GM12801 (cell line): ENCODE measurements around the gene PIGA.

Experiments used
- TF ChIP-seq, protein P1 (sequence below): IDR thresholded peaks from one replicate; pipeline ENCODE4 v1.5.1; 2011; ENCODE audit warnings: control low read depth; ENCODE audit not compliant: insufficient read length; ENCODE audit errors: extremely low read depth

Gene PIGA, protein sequence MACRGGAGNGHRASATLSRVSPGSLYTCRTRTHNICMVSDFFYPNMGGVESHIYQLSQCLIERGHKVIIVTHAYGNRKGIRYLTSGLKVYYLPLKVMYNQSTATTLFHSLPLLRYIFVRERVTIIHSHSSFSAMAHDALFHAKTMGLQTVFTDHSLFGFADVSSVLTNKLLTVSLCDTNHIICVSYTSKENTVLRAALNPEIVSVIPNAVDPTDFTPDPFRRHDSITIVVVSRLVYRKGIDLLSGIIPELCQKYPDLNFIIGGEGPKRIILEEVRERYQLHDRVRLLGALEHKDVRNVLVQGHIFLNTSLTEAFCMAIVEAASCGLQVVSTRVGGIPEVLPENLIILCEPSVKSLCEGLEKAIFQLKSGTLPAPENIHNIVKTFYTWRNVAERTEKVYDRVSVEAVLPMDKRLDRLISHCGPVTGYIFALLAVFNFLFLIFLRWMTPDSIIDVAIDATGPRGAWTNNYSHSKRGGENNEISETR

DNA sequence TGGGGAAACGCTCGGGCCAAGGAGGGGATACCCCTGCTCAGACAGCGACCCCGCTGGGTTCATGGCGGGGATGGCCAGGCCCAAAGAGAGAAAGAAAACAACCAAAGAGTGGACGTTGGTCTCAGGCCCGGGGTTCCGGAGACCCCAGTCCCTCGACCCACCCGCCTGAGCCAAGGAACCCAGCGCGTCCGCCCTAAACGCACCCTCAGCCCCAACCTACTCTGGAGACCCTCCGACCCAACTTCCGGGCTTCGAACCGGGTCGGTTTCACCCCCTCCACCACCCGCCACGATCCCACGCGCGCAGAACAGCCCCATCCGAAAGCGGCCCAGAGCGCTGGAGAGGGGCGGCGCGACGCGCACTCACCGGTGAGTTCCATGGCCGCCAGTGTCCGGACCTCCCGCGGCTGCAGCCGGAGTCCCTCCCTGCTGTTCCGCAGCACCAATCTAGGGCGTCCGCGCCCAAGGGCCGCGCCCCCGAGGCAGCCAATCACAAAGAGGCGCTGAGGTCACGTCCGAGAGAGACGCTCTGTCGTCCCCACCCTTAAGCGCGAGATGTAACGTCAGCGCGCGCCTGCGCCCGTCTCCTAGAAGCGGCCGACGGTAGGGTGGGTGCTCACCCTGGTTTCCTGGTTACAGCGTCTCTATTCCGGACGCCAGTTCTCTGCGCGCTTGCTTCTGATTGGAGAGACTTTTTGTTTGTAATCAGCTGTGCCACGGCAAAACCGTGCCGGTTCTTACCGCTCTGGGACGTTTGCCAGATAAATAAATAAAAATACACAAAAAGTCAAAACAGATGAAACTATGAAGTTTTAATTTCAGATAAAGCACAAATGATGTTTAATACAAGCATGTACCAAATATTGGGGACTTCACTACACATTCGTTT lies at the start of gene PIGA:
TSS of gene PIGA (minus strand) at position 389 of the 888 bp plus-strand sequence. CDS start 3,593 bp downstream, outside the sequence.
- TF ChIP-seq, protein P1, sequence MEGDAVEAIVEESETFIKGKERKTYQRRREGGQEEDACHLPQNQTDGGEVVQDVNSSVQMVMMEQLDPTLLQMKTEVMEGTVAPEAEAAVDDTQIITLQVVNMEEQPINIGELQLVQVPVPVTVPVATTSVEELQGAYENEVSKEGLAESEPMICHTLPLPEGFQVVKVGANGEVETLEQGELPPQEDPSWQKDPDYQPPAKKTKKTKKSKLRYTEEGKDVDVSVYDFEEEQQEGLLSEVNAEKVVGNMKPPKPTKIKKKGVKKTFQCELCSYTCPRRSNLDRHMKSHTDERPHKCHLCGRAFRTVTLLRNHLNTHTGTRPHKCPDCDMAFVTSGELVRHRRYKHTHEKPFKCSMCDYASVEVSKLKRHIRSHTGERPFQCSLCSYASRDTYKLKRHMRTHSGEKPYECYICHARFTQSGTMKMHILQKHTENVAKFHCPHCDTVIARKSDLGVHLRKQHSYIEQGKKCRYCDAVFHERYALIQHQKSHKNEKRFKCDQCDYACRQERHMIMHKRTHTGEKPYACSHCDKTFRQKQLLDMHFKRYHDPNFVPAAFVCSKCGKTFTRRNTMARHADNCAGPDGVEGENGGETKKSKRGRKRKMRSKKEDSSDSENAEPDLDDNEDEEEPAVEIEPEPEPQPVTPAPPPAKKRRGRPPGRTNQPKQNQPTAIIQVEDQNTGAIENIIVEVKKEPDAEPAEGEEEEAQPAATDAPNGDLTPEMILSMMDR, result no peak

DNA sequence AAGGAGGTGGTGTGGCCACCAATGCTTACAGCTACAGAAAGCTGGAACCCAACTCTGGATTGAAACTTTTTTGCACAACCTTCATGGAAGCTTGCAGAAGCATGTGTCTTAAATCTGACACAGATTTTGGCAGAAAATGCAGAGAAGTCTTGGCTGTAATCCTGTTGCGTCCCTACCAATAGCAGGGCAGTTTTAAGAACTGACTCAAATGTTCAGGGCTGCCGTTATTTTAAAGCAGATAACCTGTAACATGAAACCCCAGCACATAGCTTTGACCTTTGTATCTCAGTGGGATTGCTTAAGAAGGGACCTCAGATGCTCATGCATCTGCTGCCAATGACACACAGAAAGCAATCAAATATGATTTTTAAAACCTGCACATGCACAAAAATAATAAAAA lies 49.0 kb upstream of the PIGA start, which contains the start of gene VEGFD:
TSS of gene VEGFD (minus strand) at position 110 of the 400 bp plus-strand sequence. CDS start 467 bp downstream, outside the sequence.
- TF ChIP-seq, protein P1, result no peak

DNA sequence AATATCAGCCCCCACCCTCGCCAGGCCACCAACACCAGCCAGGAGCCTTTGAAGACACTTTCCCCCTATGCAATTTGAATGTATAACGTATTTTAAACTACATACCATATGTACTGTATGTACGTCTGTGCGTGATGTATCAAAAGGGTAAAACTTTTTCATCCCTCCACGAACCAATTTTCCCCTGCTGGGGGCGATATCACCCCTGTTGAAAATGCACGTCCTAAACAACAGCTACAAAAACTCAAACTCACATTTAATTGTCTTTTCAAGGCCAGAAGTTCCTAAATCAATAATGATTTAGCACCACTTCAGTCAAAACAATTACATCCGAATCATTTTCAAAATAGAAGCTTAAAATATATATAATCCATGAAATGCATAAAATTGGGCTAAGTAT lies 47.5 kb upstream of the PIGA start:
- TF ChIP-seq, protein P1, result no peak

DNA sequence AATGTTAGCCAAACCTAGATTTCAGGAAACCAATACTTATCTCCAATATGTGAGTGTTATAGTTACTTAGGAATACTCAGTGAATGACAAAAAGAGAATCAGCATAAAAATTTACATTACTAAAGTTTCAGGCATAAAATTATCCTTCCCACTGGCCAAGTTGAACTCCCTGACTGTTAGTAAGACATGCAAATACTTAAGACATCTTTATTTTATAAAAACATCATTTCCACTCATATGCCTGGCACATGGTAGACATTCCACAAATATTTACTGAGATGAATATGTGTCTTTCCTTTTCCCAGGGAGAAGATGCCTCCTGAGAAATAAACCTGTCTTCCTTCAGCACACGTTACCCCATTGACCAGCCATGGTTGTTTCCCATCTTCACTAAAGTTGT lies 41.6 kb upstream of the PIGA start:
- TF ChIP-seq, protein P1, result no peak

DNA sequence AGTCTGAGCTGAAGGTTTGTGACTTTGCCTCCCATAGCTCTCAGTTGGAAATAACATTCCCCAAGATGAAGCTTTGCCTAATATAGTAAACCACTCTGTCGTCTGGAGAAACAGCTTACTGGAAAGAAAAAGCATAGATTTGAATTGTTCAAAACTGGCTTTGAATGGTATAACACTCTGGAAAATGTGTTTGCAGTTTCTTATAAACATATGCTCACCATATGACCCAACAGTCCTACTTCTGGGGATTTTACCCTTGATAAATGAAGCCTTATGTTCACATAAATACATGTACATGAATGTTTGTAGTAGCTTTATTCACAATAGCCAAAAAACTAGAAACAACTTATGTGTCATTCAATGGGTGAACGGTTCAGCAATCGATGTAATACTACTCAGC lies 38.7 kb upstream of the PIGA start:
- TF ChIP-seq, protein P1, result no peak

DNA sequence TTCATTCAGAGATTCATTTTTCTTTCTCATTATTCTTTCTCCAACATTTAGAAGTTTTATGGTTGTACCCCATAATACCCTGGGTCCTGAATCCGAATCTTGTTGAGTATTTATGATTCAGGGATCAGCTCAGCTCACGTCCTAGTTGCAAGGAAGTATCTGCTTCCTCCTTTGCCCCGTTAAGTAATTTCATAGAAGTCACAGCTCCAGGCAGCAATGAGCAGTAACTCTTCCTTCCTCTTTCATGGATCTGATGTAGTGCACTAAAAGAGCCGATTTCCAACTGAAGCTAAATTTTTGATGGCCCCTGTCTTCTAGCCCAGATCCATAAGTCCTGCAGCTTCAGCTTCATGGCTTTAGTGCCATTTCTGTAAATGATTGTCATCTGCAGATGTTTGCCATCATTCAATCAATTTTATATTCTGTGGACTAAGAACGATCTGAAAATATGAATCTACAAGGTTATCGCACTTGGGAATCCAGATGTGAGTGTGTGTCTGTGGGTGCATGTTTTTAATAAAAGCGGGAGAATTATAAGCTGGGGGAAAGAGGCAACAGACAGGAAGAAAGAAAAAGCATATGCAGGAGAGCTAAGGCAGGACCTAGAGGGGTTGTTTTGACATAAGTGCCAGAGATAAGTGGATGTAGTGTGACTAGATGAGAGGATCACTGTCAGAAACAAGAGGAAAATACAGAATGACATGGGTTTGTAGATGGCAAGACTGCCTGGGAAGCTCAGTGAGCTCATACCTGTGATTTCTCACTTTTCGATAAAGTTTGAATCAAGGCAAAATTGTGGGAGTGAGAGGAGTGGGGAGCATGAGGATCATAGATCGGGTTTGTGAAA lies 31.4 kb upstream of the PIGA start:
- TF ChIP-seq, protein P1, result no peak
